ENCODE measurements around the gene PIGS. TPM values are rescaled to one million over a fixed set of nuclear protein-coding genes. Genes with fewer than 3 reads are reported as not detected.
A peak's percentile ranks its signal among the peaks of the same experiment; 100 is the strongest.

PIGS gene
- total RNA-seq: 68.6 and 71.3 TPM in 2 replicates
- polyA plus RNA-seq: 110 and 111 TPM in 2 replicates
- polyA plus RNA-seq (2011; cell fraction: cytosol; rRNA removed): 68.4 and 74.5 TPM in 2 replicates
- polyA plus RNA-seq (2011; cell fraction: nucleus; rRNA removed): 50.0 and 53.4 TPM in 2 replicates
- polyA plus RNA-seq (2012): 74.4 and 87.1 TPM in 2 replicates
- 73.8 and 80.6 TPM in 2 replicates for polyA minus RNA-seq
- polyA minus RNA-seq (2011; cell fraction: cytosol; rRNA and poly(A)+ RNA removed): 17.4 TPM
- polyA minus RNA-seq (2011; cell fraction: nucleus; rRNA and poly(A)+ RNA removed): 18.3 and 21.3 TPM in 2 replicates
- percentile 60 among the genes with signal in this experiment for Bru-seq, nascent RNA
- percentile 72 among the genes with signal in this experiment for BruChase-seq, experiment 1, labeled RNA remaining after a 6-hour chase
- percentile 68 among the genes with signal in this experiment for BruChase-seq, experiment 2, labeled RNA remaining after a 2-hour chase
- long read RNA-seq, transcript PIGS-202 (12 exons, 2,877 nt): major isoform, 138 of 359 reads
- long read RNA-seq, transcript PIGS-203 (11 exons, 2,815 nt): minor isoform, 11 of 359 reads
- long read RNA-seq, partial matches to known transcripts: 194 of 359 reads
- long read RNA-seq, other reads (novel, unspliced or antisense): 11 of 359 reads

GRCh38 chr17:28571361-28572122 is at the start of gene PIGS:
PIGS (minus strand) TSS chr17:28571524; CDS start chr17:28571496, 28 bp downstream.
- intact Hi-C loops (cut with micrococcal nuclease) (loop anchor here (2.0 kb wide), 1 partner anchor 19 kb away; the partner anchor contains the start of gene UNC119), dilution Hi-C loops (cut with MboI; ENCODE audit: extremely low pct_ligation_motif_present, low sequenced_read_pairs) (no loop called here)
- FAIRE-seq: peak; percentile 97
- Histone ChIP-seq H3K79me2 (ENCODE audit: control insufficient read depth, insufficient read depth, low read length) (peaks cover 17% of the 10 kb centered on the region), H3K4me1 (ENCODE audit: control insufficient read depth, extremely low read depth, insufficient read depth, low read length) (peaks cover 10% of the 10 kb centered on the region), H3K4me3 (replicated peaks in 1 of 3; ENCODE audit: insufficient read depth in 1 of 3, low read depth in 1 of 3, low read length in 3 of 3) (peak within 1 kb of the TSS; percentile 52 to 73 (median 64)), H3K27me3 (ENCODE audit: control insufficient read depth in 2 of 2, insufficient read depth in 2 of 2, low read length in 2 of 2) (no peaks in the 10 kb centered on the region), H3K9me3 (replicated peaks; ENCODE audit: control insufficient read depth, insufficient read depth, low read length) (no peaks in the 10 kb centered on the region), H3K36me3 (ENCODE audit: control insufficient read depth in 2 of 2, extremely low read depth in 1 of 2, insufficient read depth in 2 of 2, low read length in 2 of 2) (no peaks in the 10 kb centered on the region), H3K9me1 (replicated peaks; ENCODE audit: control insufficient read depth, extremely low read depth, insufficient read depth, low read length) (no peaks in the 10 kb centered on the region), H3K4me2 (ENCODE audit: insufficient read depth, low read length) (peak within 1 kb of the TSS; percentile 84), H3K9ac (replicated peaks; ENCODE audit: extremely low read depth, insufficient read depth, low read length) (peak within 1 kb of the TSS; percentile 62), H2AFZ (ENCODE audit: low read depth, low read length) (peak within 1 kb of the TSS; percentile 66), H3K27ac (ENCODE audit: insufficient read depth, low read depth, low read length) (peak within 1 kb of the TSS; percentile 15), H4K20me1 (replicated peaks; ENCODE audit: control insufficient read depth, extremely low read depth, insufficient read depth, low read length) (no peaks in the 10 kb centered on the region)
- DNase-seq (ENCODE audit: low read depth, low spot score): peak; percentile 94
- no TSS peak for BruUV-seq (replicated peaks)
- TF ChIP-seq POLR2AphosphoS5 (IDR thresholded peaks at IDR 0.05; ENCODE audit: insufficient read depth, low read depth, low read length) (peak; percentile 53), FOS (IDR thresholded peaks at IDR 0.05; ENCODE audit: borderline replicate concordance, insufficient read depth, low read length) (no peak), POLR2A (IDR thresholded peaks at IDR 0.05; ENCODE audit: low read depth, low read length) (peak; percentile 81), CTCF (IDR thresholded peaks at IDR 0.05; ENCODE audit: extremely low read depth in 1 of 2, insufficient read depth in 1 of 2, low read depth in 1 of 2, low read length in 2 of 2) (no peak), EZH2 (IDR thresholded peaks at IDR 0.05; ENCODE audit: borderline replicate concordance, low read depth, low read length, severe bottlenecking) (no peak), MAX (IDR thresholded peaks at IDR 0.05; ENCODE audit: insufficient read depth, insufficient read length) (no peak)
- ChIA-PET POLR2A (interaction anchor here (1.0 kb wide), 1 partner anchor 26 kb away, joined by 5 read pairs; no protein-coding TSS in a partner anchor), CTCF (interaction anchor here (0.9 to 1.8 kb wide), 12 partner anchors 10 to 77 kb away, joined by 3 to 9 read pairs (median 3); no protein-coding TSS in a partner anchor)

Measured in endothelial cell of umbilical vein (primary cell).